Neural cell (in vitro differentiated cells): Measurements from ENCODE around the gene ANKS1B. TPM values are rescaled to one million over a fixed set of nuclear protein-coding genes. Genes with fewer than 3 reads are reported as not detected.

Source experiments
- H2AFZ ChIP-seq: fragments of 200-600, 300-800 bp; sonication (generic), shearing (Covaris generic); 2 replicates; pipeline ENCODE4 v1.6.0; 2014; ENCODE audit warnings: low read depth, mild to moderate bottlenecking, antibody characterized with exemption, low read length, moderate library complexity
- H3F3A ChIP-seq: fragments of 200-600 bp; shearing (Covaris generic); 2 replicates; pipeline ENCODE4 v1.6.1; 2016; ENCODE audit warnings: mild to moderate bottlenecking, moderate library complexity, mixed read lengths, antibody characterized with exemption, low read length; ENCODE audit not compliant: insufficient read depth, poor library complexity, severe bottlenecking
- H3K27ac ChIP-seq: fragments of 200-600, 300-800 bp; sonication (generic), shearing (Covaris generic); 2 replicates; pipeline ENCODE4 v1.5.1; 2014; ENCODE audit warnings: mild to moderate bottlenecking, low read length, moderate library complexity
- H3K27me3 ChIP-seq: fragments of 300-800, 200-600 bp; sonication (generic), shearing (Covaris generic); 2 replicates; pipeline ENCODE4 v1.6.0; 2014; ENCODE audit warnings: mild to moderate bottlenecking, low read depth, low read length, moderate library complexity; ENCODE audit not compliant: insufficient read depth
- H3K36me3 ChIP-seq: fragments of 300-800, 200-600 bp; sonication (generic), shearing (Covaris generic); 2 replicates; pipeline ENCODE4 v1.5.1; 2014; ENCODE audit warnings: mild to moderate bottlenecking, antibody characterized with exemption, low read length, moderate library complexity; ENCODE audit not compliant: insufficient read depth
- H3K4me2 ChIP-seq: fragments of 300-800, 200-600 bp; sonication (generic), shearing (Covaris generic); 2 replicates; pipeline ENCODE4 v1.6.0; 2014; ENCODE audit warnings: mild to moderate bottlenecking, low read length
- H3K4me3 ChIP-seq: fragments of 300-800, 200-600 bp; sonication (generic), shearing (Covaris generic); 2 replicates; pipeline ENCODE4 v1.5.1; 2014; ENCODE audit warnings: mild to moderate bottlenecking, low read length, moderate library complexity
- H3K79me2 ChIP-seq: fragments of 200-600 bp; shearing (Covaris generic); replicated peaks from 2 replicates; pipeline ENCODE4 v1.6.0; 2014; ENCODE audit warnings: mild to moderate bottlenecking, low read length, moderate library complexity; ENCODE audit not compliant: insufficient read depth
- H3K9ac ChIP-seq: fragments of 300-800, 200-600 bp; sonication (generic), shearing (Covaris generic); 2 replicates; pipeline ENCODE4 v1.6.1; 2016; ENCODE audit warnings: mild to moderate bottlenecking, low read length, mixed read lengths
- H3K9me2 ChIP-seq: fragments of 200-600 bp; shearing (Covaris generic); 2 replicates; pipeline ENCODE4 v1.6.1; 2016; ENCODE audit warnings: mild to moderate bottlenecking, low read length, mixed read lengths; ENCODE audit not compliant: insufficient read depth
- H3K9me3 ChIP-seq: fragments of 200-600, 300-800 bp; sonication (generic), shearing (Covaris generic); 2 replicates; pipeline ENCODE4 v1.6.1; 2016; ENCODE audit warnings: mild to moderate bottlenecking, mixed run types, low read length, moderate library complexity, mixed read lengths
- H4K20me1 ChIP-seq: fragments of 200-600 bp; shearing (Covaris generic); 2 replicates; pipeline ENCODE4 v1.6.1; 2016; ENCODE audit warnings: mild to moderate bottlenecking, mixed run types; ENCODE audit not compliant: insufficient read depth
- CTCF ChIP-seq: fragments of 450-650 bp; IDR thresholded peaks from 2 replicates; pipeline ENCODE4 v1.5.1; 2014; ENCODE audit warnings: antibody characterized with exemption, mild to moderate bottlenecking, moderate library complexity; ENCODE audit not compliant: poor library complexity, severe bottlenecking
- EP300 ChIP-seq: fragments of 450-650 bp; conservative IDR thresholded peaks from 2 replicates; pipeline ENCODE4 v1.6.1; 2014; ENCODE audit warnings: antibody characterized with exemption, mild to moderate bottlenecking, moderate library complexity; ENCODE audit not compliant: poor library complexity, severe bottlenecking
- EZH2 ChIP-seq: fragments of 200-600, 300-800 bp; shearing (Covaris generic), sonication (generic); IDR thresholded peaks from 2 replicates; pipeline ENCODE4 v1.6.1; 2014; ENCODE audit warnings: antibody characterized with exemption, low read length, borderline replicate concordance, mild to moderate bottlenecking; ENCODE audit not compliant: insufficient read depth, poor library complexity, severe bottlenecking
- MXI1 ChIP-seq: fragments of 450-650 bp; conservative IDR thresholded peaks from 2 replicates; pipeline ENCODE4 v1.6.1; 2014; ENCODE audit warnings: antibody characterized with exemption, mild to moderate bottlenecking; ENCODE audit not compliant: poor library complexity, severe bottlenecking
- POLR2AphosphoS5 ChIP-seq: IDR thresholded peaks from 2 replicates; pipeline ENCODE4 v1.6.1; 2012
- RAD21 ChIP-seq: fragments of 450-650 bp; conservative IDR thresholded peaks from 2 replicates; pipeline ENCODE4 v1.6.1; 2014; ENCODE audit warnings: antibody characterized with exemption, mild to moderate bottlenecking, moderate library complexity
- REST ChIP-seq: IDR thresholded peaks from 2 replicates; pipeline ENCODE4 v1.6.1; 2012; ENCODE audit warnings: borderline replicate concordance
- SMC3 ChIP-seq: fragments of 450-650 bp; conservative IDR thresholded peaks from 2 replicates; pipeline ENCODE4 v1.6.1; 2014; ENCODE audit warnings: antibody characterized with exemption, mild to moderate bottlenecking, moderate library complexity; ENCODE audit not compliant: poor library complexity
- TAF1 ChIP-seq: IDR thresholded peaks from 2 replicates; pipeline ENCODE4 v1.6.1; 2012; ENCODE audit warnings: low read depth
- polyA plus RNA-seq: library from polyadenylated mRNA; depleted of rRNA; stranded (reverse); fragments of >200 nt; gene quantifications from 2 replicates; pipeline ENCODE4 v1.2.3, GENCODE V29; 2014

The ANKS1B gene
- polyA plus RNA-seq, 1 donor from 2014 or later, result 65.6 TPM

- H2AFZ ChIP-seq, result no peak overlapping the region
- H3K27me3 ChIP-seq, result no peaks in the 10 kb centered on the region
- no peaks in the 10 kb centered on the region for H4K20me1 ChIP-seq
- H3K36me3 ChIP-seq, result peaks cover 20% of the 10 kb centered on the region
- no peaks in the 10 kb centered on the region for H3K79me2 ChIP-seq
- H3K4me2 ChIP-seq, result no peak overlapping the region
- H3K9me2 ChIP-seq, result no peaks in the 10 kb centered on the region
- no peak overlapping the region for H3K4me3 ChIP-seq
- no peak overlapping the region for H3K27ac ChIP-seq
- TF ChIP-seq POLR2AphosphoS5 (no peak), TAF1 (no peak), REST (no peak), EP300 (no peak), RAD21 (no peak), SMC3 (no peak), MXI1 (no peak), EZH2 (no peak), CTCF (no peak)
- no peaks in the 10 kb centered on the region for H3F3A ChIP-seq
- no peaks in the 10 kb centered on the region for H3K9me3 ChIP-seq
- H3K9ac ChIP-seq, result no peak overlapping the region
Observed at GRCh38 chr12:98771811-98772752, 1212.7 kb downstream of the ANKS1B start.

GRCh38 chr12:98770230-98770629, 1214.5 kb downstream of the ANKS1B start:
- Histone ChIP-seq H3K9ac (no peak overlapping the region), H3K27me3 (no peaks in the 10 kb centered on the region), H4K20me1 (no peaks in the 10 kb centered on the region), H3K4me2 (no peak overlapping the region), H3K36me3 (peaks cover 23% of the 10 kb centered on the region), H3K4me3 (no peak overlapping the region), H3K9me2 (no peaks in the 10 kb centered on the region), H2AFZ (no peak overlapping the region), H3F3A (no peaks in the 10 kb centered on the region), H3K9me3 (no peaks in the 10 kb centered on the region), H3K27ac (no peak overlapping the region), H3K79me2 (no peaks in the 10 kb centered on the region)
- no peak for TF ChIP-seq TAF1
- TF ChIP-seq POLR2AphosphoS5, result no peak
- TF ChIP-seq EZH2, result no peak
- TF ChIP-seq SMC3, result no peak
- no peak for TF ChIP-seq REST
- no peak for TF ChIP-seq EP300
- TF ChIP-seq CTCF, result no peak
- no peak for TF ChIP-seq RAD21
- TF ChIP-seq MXI1, result no peak
